ENCODE results near the gene SMPD4. TPM values are rescaled to one million over a fixed set of nuclear protein-coding genes. Genes with fewer than 3 reads are reported as not detected.
"Not testable (repeated sequence)": the region's sequence is repeated elsewhere in the genome, so short reads cannot be mapped to it uniquely, and the experiment has no call there.

The SMPD4 gene
- total and polyA plus RNA-seq, 4 donors, result 27.3 to 46.4 (median 28.6) TPM

- no peak for ATAC-seq (ENCODE audit: insufficient read depth, low FRiP score)
- DNase-seq, result peak; percentile 55 to 57 (median 56)
- TF ChIP-seq CTCF (IDR thresholded peaks at IDR 0.05; ENCODE audit: control extremely low read depth, extremely low read depth), result no peak
- Histone ChIP-seq H3K4me3 (no peak overlapping the region), H3K27ac (ENCODE audit: low read depth in 1 of 2, low read length in 1 of 2) (no peak overlapping the region), H3K27me3 (ENCODE audit: control insufficient read depth in 3 of 3, insufficient read depth in 3 of 3, low read length in 2 of 3) (no peaks in the 10 kb centered on the region), H3K36me3 (ENCODE audit: control insufficient read depth in 4 of 4, insufficient read depth in 4 of 4, low read length in 4 of 4) (peaks cover 0 to 5% (median 1%) of the 10 kb centered on the region in 4 donors), H3K4me1 (ENCODE audit: control insufficient read depth in 5 of 5, insufficient read depth in 5 of 5, low read length in 5 of 5) (peaks cover 0 to 17% (median 7%) of the 10 kb centered on the region in 5 donors), H3K9me3 (ENCODE audit: control insufficient read depth in 4 of 4, insufficient read depth in 3 of 4, low read length in 3 of 4) (no peaks in the 10 kb centered on the region), H3K9ac (ENCODE audit: insufficient read depth in 1 of 2, low read length in 2 of 2) (no peak overlapping the region)
- WGBS, 2 donors, result 81 to 85% methylated on average over 25 to 26 of the region's 26 CpGs
Measured at GRCh38 chr2:130183512-130184373, 2.3 kb upstream of the SMPD4 start.

GRCh38 chr2:130182826-130183511, 1.6 kb upstream of the SMPD4 start:
- peak in 2 of 3 donors; percentile 1 to 15 for DNase-seq
- WGBS, 2 donors, result 34 to 48% methylated on average over 15 to 23 of the region's 23 CpGs
- not testable (repeated sequence) for H3K27me3 ChIP-seq (ENCODE audit: control insufficient read depth in 3 of 3, insufficient read depth in 3 of 3, low read length in 2 of 3); H3K36me3 ChIP-seq (ENCODE audit: control insufficient read depth in 4 of 4, insufficient read depth in 4 of 4, low read length in 4 of 4); ATAC-seq (ENCODE audit: insufficient read depth, low FRiP score); H3K9me3 ChIP-seq (ENCODE audit: control insufficient read depth in 4 of 4, insufficient read depth in 3 of 4, low read length in 3 of 4)
- Histone ChIP-seq H3K9ac (ENCODE audit: insufficient read depth in 1 of 2, low read length in 2 of 2) (peak overlapping the region in 1 of 2 donors; percentile 23), H3K4me1 (ENCODE audit: control insufficient read depth in 5 of 5, insufficient read depth in 5 of 5, low read length in 5 of 5) (peaks cover 0 to 17% (median 7%) of the 10 kb centered on the region in 5 donors), H3K4me3 (peak overlapping the region; percentile 53), H3K27ac (ENCODE audit: low read depth in 1 of 2, low read length in 1 of 2) (peak overlapping the region; percentile 42 to 63)

- Histone ChIP-seq H3K27ac (ENCODE audit: low read depth in 1 of 2, low read length in 1 of 2) (peak within 1 kb of the TSS; percentile 93 to 97), H3K4me1 (ENCODE audit: control insufficient read depth in 5 of 5, insufficient read depth in 5 of 5, low read length in 5 of 5) (peaks cover 0 to 17% (median 7%) of the 10 kb centered on the region in 5 donors), H3K9ac (ENCODE audit: insufficient read depth in 1 of 2, low read length in 2 of 2) (peak within 1 kb of the TSS; percentile 76 to 96), H3K4me3 (peak within 1 kb of the TSS; percentile 99)
- WGBS, 2 donors, result 0 to 1% methylated on average over 42 to 83 of the region's 86 CpGs
- peak; percentile 89 to 91 (median 89) for DNase-seq
- H3K9me3 ChIP-seq (ENCODE audit: control insufficient read depth in 4 of 4, insufficient read depth in 3 of 4, low read length in 3 of 4); H3K27me3 ChIP-seq (ENCODE audit: control insufficient read depth in 3 of 3, insufficient read depth in 3 of 3, low read length in 2 of 3); H3K36me3 ChIP-seq (ENCODE audit: control insufficient read depth in 4 of 4, insufficient read depth in 4 of 4, low read length in 4 of 4): not testable (repeated sequence)
- TF ChIP-seq CTCF (IDR thresholded peaks at IDR 0.05; ENCODE audit: control extremely low read depth, extremely low read depth), result peak; percentile 75
- ATAC-seq (ENCODE audit: insufficient read depth, low FRiP score), result peak; percentile 91
Measured at GRCh38 chr2:130181880-130182682, 679 bp upstream of the SMPD4 start, which contains the start of gene MZT2B. MZT2B (plus strand) TSS chr2:130182262; CDS start chr2:130182283, 21 bp downstream.

GRCh38 chr2:130180404-130181324, 738 bp downstream of the SMPD4 start:
- not testable (repeated sequence) for H3K9me3 ChIP-seq (ENCODE audit: control insufficient read depth in 4 of 4, insufficient read depth in 3 of 4, low read length in 3 of 4); DNase-seq; H3K27me3 ChIP-seq (ENCODE audit: control insufficient read depth in 3 of 3, insufficient read depth in 3 of 3, low read length in 2 of 3); H3K36me3 ChIP-seq (ENCODE audit: control insufficient read depth in 4 of 4, insufficient read depth in 4 of 4, low read length in 4 of 4); ATAC-seq (ENCODE audit: insufficient read depth, low FRiP score)
- 26 to 28% methylated on average over 38 of the region's 38 CpGs for WGBS, 2 donors
- Histone ChIP-seq H3K4me1 (ENCODE audit: control insufficient read depth in 5 of 5, insufficient read depth in 5 of 5, low read length in 5 of 5) (peaks cover 0 to 17% (median 7%) of the 10 kb centered on the region in 5 donors), H3K4me3 (peak overlapping the region; percentile 99), H3K9ac (ENCODE audit: insufficient read depth in 1 of 2, low read length in 2 of 2) (peak overlapping the region; percentile 76 to 96), H3K27ac (ENCODE audit: low read depth in 1 of 2, low read length in 1 of 2) (peak overlapping the region; percentile 93 to 97)

GRCh38 chr2:130174866-130175265, 6.5 kb downstream of the SMPD4 start:
- 90% methylated on average over 5 of the region's 5 CpGs for WGBS, 2 donors
- not testable (repeated sequence) for H3K9me3 ChIP-seq (ENCODE audit: control insufficient read depth in 4 of 4, insufficient read depth in 3 of 4, low read length in 3 of 4); H3K4me3 ChIP-seq; H3K9ac ChIP-seq (ENCODE audit: insufficient read depth in 1 of 2, low read length in 2 of 2); H3K27me3 ChIP-seq (ENCODE audit: control insufficient read depth in 3 of 3, insufficient read depth in 3 of 3, low read length in 2 of 3); DNase-seq; ATAC-seq (ENCODE audit: insufficient read depth, low FRiP score); H3K4me1 ChIP-seq (ENCODE audit: control insufficient read depth in 5 of 5, insufficient read depth in 5 of 5, low read length in 5 of 5)
- H3K36me3 ChIP-seq (ENCODE audit: control insufficient read depth in 4 of 4, insufficient read depth in 4 of 4, low read length in 4 of 4), result peaks cover 2 to 31% (median 19%) of the 10 kb centered on the region in 4 donors
- peak overlapping the region in 1 of 2 donors; percentile 85 for H3K27ac ChIP-seq (ENCODE audit: low read depth in 1 of 2, low read length in 1 of 2)
